HK-2 (cell line): Measurements from ENCODE around the gene OPA3.

Experiments
- DNase-seq: peaks from one replicate; pipeline ENCODE4 v3.0.0-alpha.2; 2018; ENCODE audit not compliant: unreplicated experiment

Gene OPA3

GRCh38 chr19:45505151-45505995, 79.2 kb downstream of the OPA3 start:
- no peak for DNase-seq

GRCh38 chr19:45503909-45504308, 80.7 kb downstream of the OPA3 start:
- no peak for DNase-seq

DNA sequence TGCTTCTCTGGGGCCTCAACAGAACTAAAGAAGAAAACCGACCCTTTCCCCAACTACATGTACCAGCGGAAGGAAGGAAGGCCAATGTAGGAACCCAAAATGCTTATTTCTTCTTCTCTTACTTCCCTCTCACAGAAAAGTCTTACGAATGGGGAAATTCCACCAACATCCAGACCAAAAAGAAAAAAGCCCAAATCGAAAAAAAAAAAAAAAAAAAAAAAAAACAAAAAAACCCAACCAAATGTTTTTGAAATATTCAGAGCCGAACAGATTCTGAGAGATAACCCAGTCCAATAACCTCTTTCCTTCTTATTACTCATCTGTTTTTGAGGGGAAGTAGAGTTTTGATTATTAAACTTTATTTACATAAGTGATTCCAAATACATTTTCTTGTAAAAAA, 82.5 kb downstream of the OPA3 start:
- no peak for DNase-seq

GRCh38 chr19:45501730-45502014, 82.9 kb downstream of the OPA3 start:
- DNase-seq, result no peak

GRCh38 chr19:45500918-45501729, 83.5 kb downstream of the OPA3 start:
- DNase-seq, result no peak

DNA sequence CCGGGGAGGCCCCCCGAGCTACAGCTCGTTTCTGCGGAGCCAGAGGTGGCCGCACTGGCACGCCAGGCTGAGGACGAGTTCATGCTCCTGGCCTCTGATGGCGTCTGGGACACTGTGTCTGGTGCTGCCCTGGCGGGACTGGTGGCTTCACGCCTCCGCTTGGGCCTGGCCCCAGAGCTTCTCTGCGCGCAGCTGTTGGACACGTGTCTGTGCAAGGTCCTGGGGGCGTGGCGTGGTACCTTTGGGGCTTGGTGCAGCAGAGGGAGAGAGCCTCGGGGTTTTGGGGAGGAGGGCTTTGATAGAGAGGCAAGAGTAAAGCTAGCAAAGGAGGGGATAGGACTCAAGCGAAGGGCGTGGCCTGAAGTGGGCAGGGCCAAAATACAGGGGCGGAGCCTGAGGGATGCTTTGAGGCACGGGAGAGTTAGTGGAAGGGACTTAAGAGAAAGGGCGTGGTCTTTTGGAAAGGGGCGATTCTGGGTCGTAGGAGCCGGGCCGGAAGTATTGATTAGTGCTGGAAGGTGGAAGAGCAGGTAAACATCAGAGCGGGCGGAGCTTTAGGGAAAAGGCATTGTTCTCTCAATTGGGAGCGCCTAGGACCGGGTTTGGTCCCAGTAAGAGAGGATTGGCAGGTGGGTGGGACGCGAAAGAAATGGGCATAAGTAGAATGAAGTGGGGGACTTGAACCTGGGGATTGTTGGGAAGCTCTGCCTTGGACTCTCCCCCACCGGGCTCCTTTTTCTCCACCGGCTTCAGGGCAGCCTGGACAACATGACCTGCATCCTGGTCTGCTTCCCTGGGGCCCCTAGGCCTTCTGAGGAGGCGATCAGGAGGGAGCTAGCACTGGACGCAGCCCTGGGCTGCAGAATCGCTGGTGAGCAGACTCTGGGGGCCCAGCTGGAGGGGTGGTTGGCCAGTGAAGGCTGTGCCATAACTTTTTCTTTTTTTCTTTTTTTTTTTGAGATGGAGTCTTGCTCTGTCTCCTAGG, 85.1 kb downstream of the OPA3 start:
- DNase-seq, result peak; percentile 59

- peak; percentile 53 for DNase-seq
These were observed 86.0 kb downstream of the OPA3 start, which contains the start of gene PPM1N for GRCh38 chr19:45498411-45499195. Gene PPM1N (plus strand): TSS chr19:45498443. CDS start chr19:45498473, 30 bp downstream.

DNA sequence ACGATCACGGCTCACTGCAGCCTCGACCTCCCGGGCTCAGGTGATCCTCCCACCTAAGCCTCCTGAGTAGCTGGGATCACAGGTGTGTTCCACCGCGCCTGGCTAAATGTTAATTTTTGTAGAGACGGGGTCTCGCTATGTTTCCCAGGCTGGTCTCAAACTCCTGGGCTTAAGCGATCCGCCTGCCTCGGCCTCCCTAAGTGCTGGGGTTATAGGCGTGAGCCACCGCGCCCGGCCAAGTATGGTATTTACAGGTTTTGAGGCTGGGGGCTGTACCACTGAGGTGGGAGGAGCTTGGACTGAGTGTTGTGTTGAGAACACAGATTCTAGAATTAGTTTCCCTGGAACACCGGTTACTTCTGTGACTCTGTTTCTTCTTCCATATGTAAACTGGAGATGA, 86.8 kb downstream of the OPA3 start:
- no peak for DNase-seq

DNA sequence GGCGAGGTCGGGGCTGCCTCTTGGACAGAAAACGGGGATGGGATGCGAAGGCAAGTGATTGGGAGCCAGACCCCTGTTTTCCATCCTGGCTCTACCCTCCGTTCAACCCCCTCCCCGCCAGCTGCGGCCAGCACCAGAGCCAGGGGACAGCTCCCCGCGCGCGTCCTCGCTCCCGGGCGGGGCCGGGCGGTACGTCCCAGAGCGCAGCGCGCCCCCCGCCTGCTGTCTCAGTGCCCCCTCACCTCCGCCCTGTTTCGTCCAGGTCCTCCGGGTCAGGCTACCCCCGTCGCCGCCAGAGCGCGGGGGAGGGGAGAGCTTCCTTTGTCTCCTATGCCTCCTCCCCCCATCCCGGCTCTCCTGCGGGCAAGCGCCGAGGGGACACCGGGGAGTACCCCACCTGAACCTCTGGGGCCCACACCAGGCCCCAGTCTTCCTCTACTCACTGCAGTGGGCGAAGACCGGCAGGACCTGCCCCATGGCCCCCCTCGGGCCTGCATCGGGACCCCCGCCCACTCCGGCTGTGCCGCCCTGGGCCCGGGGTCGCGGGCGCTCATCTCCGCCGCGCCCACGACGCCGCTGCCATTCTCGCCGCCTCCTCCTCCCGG, 88.2 kb downstream of the OPA3 start:
- DNase-seq, result peak; percentile 53

GRCh38 chr19:45495178-45495577, 89.4 kb downstream of the OPA3 start:
- DNase-seq, result no peak

DNA sequence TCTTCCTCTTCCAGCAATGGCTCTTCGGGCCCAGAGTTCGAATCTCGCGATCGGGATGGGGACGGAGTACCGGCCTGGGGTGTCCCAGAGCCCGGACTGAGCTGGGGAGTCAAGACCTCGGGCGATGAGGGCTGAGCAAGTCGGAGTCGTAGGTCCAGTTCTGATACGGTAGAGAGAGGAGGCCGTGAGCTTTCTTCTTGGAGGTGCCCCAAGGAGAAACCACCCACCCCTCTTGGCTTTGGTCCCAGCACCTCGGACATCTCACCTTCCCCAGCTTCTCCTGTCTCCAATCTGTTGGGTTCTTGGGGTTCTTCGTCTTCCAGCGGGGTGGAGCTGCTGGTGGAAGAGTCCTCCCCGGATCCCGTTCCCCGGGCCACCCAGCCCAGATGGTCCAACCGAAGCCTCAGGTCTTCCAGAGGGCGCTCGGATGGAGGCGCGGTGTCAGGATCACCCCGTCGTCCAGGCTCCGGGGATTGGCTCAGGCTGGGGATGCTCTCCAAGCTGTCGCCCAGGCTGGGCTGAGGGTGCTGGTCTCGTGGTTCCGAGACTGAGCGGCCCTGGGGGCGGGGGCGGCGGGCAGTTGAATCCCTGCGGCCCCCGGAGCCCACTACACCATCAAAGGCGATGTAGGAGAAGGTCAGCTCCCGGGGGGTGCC, 90.2 kb downstream of the OPA3 start:
- no peak for DNase-seq

DNA sequence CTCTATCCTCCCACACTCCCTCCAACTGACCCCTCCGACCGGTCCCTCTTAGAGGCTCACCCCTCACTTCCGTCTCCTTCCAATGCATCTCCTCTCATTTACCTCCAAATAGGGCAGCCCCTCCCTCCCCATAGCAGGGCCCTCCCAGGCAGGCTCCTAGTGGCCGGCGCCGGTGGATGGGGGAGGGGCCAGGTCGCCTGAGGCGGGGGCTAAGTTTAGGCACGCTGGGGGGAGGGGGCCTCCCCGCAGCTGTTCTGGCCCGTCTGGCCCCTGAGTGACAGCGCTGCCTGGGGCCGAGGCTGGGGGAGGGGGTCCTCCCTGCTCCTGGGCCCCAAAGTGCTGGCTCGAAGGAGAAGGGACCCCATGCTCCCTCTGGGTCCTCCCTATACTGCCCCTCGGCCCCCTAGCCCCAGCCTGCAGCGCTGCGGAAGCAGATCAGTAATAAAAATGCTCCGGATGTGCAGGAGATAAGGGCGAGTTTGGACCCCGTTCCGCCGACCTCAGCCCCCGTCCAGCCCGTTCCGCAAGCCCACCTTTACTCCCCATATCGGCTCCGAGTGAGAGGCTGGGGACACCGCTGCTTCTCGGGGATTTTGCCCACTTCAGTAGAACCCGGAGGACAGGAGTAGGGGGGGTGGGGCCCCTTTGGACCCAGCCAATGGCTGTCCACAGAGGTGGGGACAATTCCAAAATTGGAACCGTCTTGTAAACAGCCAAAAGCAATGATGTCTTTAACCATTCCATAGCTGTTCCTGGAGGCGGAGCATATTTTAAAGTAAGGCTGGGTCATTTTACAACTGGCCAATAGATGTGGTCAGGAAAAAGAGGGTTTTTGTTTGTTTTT, 91.8 kb downstream of the OPA3 start:
- DNase-seq, result no peak

GRCh38 chr19:45492137-45492626, 92.4 kb downstream of the OPA3 start:
- DNase-seq, result no peak

- DNase-seq, result no peak
These were observed 95.3 kb downstream of the OPA3 start for GRCh38 chr19:45489216-45489855.

GRCh38 chr19:45488708-45489107, 95.9 kb downstream of the OPA3 start:
- DNase-seq, result no peak

DNA sequence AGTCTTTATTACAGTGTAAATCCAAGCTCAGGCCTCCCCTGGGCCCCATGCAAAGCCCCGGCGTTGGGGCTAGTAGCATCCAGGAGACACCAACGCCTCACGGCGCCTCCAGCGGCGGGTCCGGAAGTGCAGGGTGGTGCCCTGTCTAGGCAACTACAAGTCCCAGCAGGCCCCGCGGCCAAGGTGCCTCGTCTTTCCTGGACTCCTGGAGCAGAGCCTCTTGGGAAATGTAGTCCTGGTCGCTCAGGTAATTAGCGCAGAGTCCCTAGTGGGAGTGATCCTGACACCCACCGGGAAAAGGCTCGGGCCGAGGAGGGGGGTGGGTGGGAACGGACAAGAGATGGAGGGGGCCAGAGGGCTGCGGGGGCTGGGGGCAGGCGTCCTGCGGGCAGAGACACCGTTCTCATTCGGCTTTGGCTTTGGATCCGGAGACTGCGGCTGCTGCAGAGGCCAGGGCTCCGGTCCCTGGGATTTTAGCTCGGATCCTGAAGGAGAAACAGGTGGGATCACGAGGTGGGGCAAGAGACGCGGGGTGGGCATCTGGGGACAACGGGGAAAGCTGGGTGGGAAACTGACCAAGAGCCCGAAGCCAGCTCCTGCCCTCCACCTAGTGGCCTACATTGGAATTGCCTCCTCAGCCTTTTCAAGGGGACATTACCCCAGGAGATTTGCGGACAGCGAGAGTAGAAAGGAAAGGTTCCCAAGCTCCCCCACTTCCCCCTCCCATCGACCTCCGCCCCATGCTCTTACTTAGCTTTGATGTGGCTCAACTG, 99.1 kb downstream of the OPA3 start:
- peak; percentile 97 for DNase-seq

DNA sequence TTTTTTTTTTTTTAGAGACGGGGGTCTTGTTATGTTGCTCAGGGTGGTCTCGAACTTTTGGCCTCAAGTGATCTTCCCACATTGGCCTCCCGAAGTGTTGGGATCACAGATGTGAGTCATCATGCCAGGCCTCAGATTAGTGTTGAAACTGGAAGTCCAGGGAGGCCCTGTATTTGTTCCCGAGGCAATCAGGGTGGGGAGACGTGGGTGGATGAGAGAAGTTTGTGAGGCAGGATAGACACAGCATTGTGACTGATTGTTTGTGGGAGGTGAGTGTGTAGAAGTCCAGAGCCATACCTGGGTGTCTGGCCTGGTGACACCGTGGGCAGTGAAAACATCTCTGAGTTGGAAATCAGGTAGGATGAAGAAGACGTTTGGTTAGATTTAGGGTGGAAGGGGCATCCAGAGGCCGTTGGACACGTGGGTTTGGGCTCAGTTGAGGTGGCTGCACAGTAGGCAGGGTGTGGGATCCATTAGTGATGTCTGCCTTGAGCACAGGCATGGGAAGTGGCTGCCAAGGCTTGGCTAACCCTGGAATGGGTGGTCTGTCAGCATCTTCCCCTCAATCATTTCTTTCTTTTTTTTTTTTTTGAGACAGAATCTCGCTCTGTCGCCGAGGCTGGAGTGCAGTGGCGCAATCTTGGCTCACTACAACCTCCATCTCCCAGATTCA, 100.2 kb downstream of the OPA3 start:
- DNase-seq, result no peak
